ENCODE results near the gene INCA1. TPM values are rescaled to one million over a fixed set of nuclear protein-coding genes. Genes with fewer than 3 reads are reported as not detected.

The INCA1 gene
- total and polyA plus RNA-seq, 10 donors, result 1.1 to 5.8 (median 1.8) TPM

DNA sequence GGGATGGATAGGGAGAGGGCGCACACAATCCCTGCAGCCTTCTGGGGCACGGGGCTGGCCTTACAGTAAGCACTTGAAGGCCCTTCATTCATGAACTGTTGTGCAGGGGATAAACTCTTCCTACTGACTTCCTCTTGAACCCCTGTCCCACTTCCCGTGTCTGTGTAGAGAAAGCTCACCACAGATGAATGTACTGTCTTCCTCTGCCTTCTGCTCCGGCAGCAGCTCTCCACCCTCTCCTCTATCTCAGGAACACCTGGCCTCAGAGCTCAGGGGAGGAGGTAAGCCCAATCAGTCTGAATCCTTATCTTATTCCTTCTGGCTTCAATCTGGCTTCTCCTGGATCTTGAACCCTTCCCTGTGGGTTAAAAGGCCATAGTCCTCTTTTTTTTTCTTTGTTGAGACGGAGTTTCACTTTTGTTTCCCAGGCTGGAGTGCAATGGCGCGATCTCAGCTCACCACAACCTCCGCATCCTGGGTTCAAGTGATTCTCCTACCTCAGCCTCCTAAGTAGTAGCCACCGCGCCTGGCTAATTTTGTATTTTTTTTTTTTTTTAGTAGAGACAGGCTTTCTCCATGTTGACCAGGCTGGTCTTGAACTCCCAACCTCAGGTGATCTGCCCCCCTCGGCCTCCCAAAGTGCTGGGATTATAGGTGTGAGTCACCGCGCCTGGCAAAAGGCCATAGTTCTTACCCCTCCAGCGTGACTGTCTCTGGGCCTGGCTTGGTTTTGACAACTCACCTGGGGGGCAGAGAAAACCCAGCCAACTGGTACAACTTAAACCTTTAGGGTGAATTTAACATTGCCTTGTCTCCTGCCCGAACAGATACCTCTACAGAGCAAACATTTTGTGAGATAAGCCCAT lies 45.1 kb upstream of the INCA1 start:
- TF ChIP-seq, protein P1, sequence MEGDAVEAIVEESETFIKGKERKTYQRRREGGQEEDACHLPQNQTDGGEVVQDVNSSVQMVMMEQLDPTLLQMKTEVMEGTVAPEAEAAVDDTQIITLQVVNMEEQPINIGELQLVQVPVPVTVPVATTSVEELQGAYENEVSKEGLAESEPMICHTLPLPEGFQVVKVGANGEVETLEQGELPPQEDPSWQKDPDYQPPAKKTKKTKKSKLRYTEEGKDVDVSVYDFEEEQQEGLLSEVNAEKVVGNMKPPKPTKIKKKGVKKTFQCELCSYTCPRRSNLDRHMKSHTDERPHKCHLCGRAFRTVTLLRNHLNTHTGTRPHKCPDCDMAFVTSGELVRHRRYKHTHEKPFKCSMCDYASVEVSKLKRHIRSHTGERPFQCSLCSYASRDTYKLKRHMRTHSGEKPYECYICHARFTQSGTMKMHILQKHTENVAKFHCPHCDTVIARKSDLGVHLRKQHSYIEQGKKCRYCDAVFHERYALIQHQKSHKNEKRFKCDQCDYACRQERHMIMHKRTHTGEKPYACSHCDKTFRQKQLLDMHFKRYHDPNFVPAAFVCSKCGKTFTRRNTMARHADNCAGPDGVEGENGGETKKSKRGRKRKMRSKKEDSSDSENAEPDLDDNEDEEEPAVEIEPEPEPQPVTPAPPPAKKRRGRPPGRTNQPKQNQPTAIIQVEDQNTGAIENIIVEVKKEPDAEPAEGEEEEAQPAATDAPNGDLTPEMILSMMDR (IDR thresholded peaks at IDR 0.05 in 8 of 11, conservative IDR thresholded peaks at IDR 0.05 in 3 of 11), result no peak
- TF ChIP-seq POLR2AphosphoS5 (IDR thresholded peaks at IDR 0.05), result peak in 1 of 3 donors; percentile 15
- TF ChIP-seq POLR2A (IDR thresholded peaks at IDR 0.05), result no peak
- no peak for DNase-seq
- 74 to 81% (median 78%) methylated on average over 15 of the region's 15 CpGs for WGBS, 5 donors
- intact Hi-C loops (cut with DNase I; ENCODE audit: low total_unique reads), result no loop called here
- Histone ChIP-seq H3K4me1 (peaks cover 0 to 25% (median 2%) of the 10 kb centered on the region in 6 donors), H3K27ac (peak overlapping the region in 5 of 8 donors; percentile 10 to 69 (median 55)), H3K4me3 (peak overlapping the region in 4 of 8 donors; percentile 13 to 52 (median 25)), H3K9me3 (no peaks in the 10 kb centered on the region), H3K36me3 (no peaks in the 10 kb centered on the region), H3K27me3 (replicated peaks in 1 of 7) (no peaks in the 10 kb centered on the region)

- intact Hi-C loops (cut with DNase I; ENCODE audit: low total_unique reads), result no loop called here
- peak within 1 kb of the TSS in 2 of 8 donors; percentile 20 to 52 for H3K4me3 ChIP-seq
- H3K4me1 ChIP-seq, result peaks cover 7 to 41% (median 24%) of the 10 kb centered on the region in 6 donors
Observed at GRCh38 chr17:5035315-5035714, 38.0 kb upstream of the INCA1 start, which contains the start of gene SLC52A1. TSS of gene SLC52A1 (minus strand) at chr17:5035426. CDS start at chr17:5034606, 820 bp downstream.

GRCh38 chr17:5034651-5035050 lies 37.3 kb upstream of the INCA1 start:
- intact Hi-C loops (cut with DNase I; ENCODE audit: low total_unique reads), result no loop called here
- no peaks in the 10 kb centered on the region for H3K36me3 ChIP-seq
- peaks cover 7 to 48% (median 28%) of the 10 kb centered on the region in 6 donors for H3K4me1 ChIP-seq
- no peak for DNase-seq
- TF ChIP-seq, protein P1 (IDR thresholded peaks at IDR 0.05 in 8 of 11, conservative IDR thresholded peaks at IDR 0.05 in 3 of 11), result no peak
- TF ChIP-seq POLR2A (IDR thresholded peaks at IDR 0.05), result no peak
- TF ChIP-seq POLR2AphosphoS5 (IDR thresholded peaks at IDR 0.05), result no peak
- no peak overlapping the region for H3K27ac ChIP-seq
- WGBS, 5 donors, result 89 to 95% (median 91%) methylated on average over 14 of the region's 14 CpGs
- peaks cover 0 to 29% (median 6%) of the 10 kb centered on the region in 7 donors for H3K27me3 ChIP-seq (replicated peaks in 1 of 7)
- no peak overlapping the region for H3K4me3 ChIP-seq
- H3K9me3 ChIP-seq, result no peaks in the 10 kb centered on the region

More at GRCh38 chr17:5035315-5035714, 38.0 kb upstream of the INCA1 start, which contains the start of gene SLC52A1:
- WGBS, 5 donors, result 6 to 22% (median 12%) methylated on average over 18 to 24 of the region's 24 CpGs
- TF ChIP-seq, protein P1 (IDR thresholded peaks at IDR 0.05 in 8 of 11, conservative IDR thresholded peaks at IDR 0.05 in 3 of 11), result no peak
- TF ChIP-seq POLR2AphosphoS5 (IDR thresholded peaks at IDR 0.05), result no peak
- no peak for TF ChIP-seq POLR2A (IDR thresholded peaks at IDR 0.05)
- Histone ChIP-seq H3K36me3 (no peaks in the 10 kb centered on the region), H3K27me3 (replicated peaks in 1 of 7) (peaks cover 0 to 29% (median 6%) of the 10 kb centered on the region in 7 donors), H3K9me3 (no peaks in the 10 kb centered on the region), H3K27ac (no peak within 1 kb of the TSS)
- DNase-seq, result no peak

DNA sequence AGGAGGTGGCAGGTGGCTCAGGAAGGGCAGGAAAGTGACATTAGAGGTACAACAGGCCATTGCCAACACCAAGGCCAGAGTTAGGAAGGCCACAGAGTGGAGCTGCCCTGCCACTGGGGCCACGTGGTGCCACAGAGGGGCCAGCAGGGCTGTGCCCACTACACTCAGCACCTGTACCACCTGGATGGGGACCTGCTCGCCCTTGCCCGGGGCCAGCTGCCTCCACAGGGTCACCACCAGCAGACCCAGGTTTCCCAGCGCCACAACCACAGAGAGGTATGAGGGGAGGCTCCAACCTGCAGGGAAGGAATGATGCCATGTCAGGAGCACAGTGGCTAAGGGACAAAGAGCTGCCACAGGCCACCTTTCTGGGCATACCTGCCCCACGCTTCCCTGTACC lies 36.7 kb upstream of the INCA1 start:
- no peak for DNase-seq
- Histone ChIP-seq H3K27ac (no peak overlapping the region), H3K36me3 (no peaks in the 10 kb centered on the region), H3K4me1 (peaks cover 7 to 51% (median 29%) of the 10 kb centered on the region in 6 donors), H3K4me3 (no peak overlapping the region), H3K9me3 (no peaks in the 10 kb centered on the region), H3K27me3 (replicated peaks in 1 of 7) (peaks cover 0 to 29% (median 6%) of the 10 kb centered on the region in 7 donors)
- 90 to 96% (median 91%) methylated on average over 2 to 5 of the region's 5 CpGs for WGBS, 5 donors
- intact Hi-C loops (cut with DNase I; ENCODE audit: low total_unique reads), result no loop called here
- no peak for TF ChIP-seq POLR2AphosphoS5 (IDR thresholded peaks at IDR 0.05)
- TF ChIP-seq, protein P1 (IDR thresholded peaks at IDR 0.05 in 8 of 11, conservative IDR thresholded peaks at IDR 0.05 in 3 of 11), result no peak
- TF ChIP-seq POLR2A (IDR thresholded peaks at IDR 0.05), result no peak
